OCI-LY7 (cell line): ENCODE results near the gene SPTLC2. TPM values are rescaled to one million over a fixed set of nuclear protein-coding genes. Genes with fewer than 3 reads are reported as not detected.

Experiments used
- BruUV-seq: library from RNA; stranded (reverse); fragments of 400-500 nt; replicated peaks from 2 replicates; lab custom pipeline; 2021; lab: Mats Ljungman, UMichigan
- CTCF ChIA-PET: fragments of 300-600 bp; sonication (Branson Sonifier 250); formaldehyde crosslinking; loops from one replicate; lab custom pipeline; 2022; ENCODE audit warnings: antibody characterized with exemption; ENCODE audit not compliant: unreplicated experiment; lab: Charles Lee
- POLR2A ChIA-PET: fragments of 300-600 bp; sonication (Branson Sonifier 250); formaldehyde crosslinking; loops from one replicate; lab custom pipeline; 2022; ENCODE audit warnings: antibody characterized with exemption; lab: Charles Lee
- DNase-seq: peaks from one replicate; pipeline ENCODE4 v3.0.0-alpha.2; 2015; ENCODE audit warnings: low spot score
- H2AFZ ChIP-seq: fragments of 200-600 bp; sonication (generic), shearing (Covaris generic); 2 replicates; pipeline ENCODE4 v1.6.1; 2014; ENCODE audit warnings: mild to moderate bottlenecking, antibody characterized with exemption, low read length, moderate library complexity
- H3K27ac ChIP-seq: fragments of 200-600 bp; sonication (generic); 2 replicates; pipeline ENCODE4 v1.5.1; 2014; ENCODE audit warnings: mixed run types, low read depth, mild to moderate bottlenecking, moderate library complexity, low read length, inconsistent platforms; ENCODE audit not compliant: poor library complexity, severe bottlenecking
- H3K36me3 ChIP-seq: fragments of 200-600 bp; sonication (generic); 2 replicates; pipeline ENCODE4 v1.6.1; 2014; ENCODE audit warnings: mild to moderate bottlenecking, antibody characterized with exemption, low read length, moderate library complexity, mixed read lengths; ENCODE audit not compliant: insufficient read depth
- H3K4me1 ChIP-seq: fragments of 200-600 bp; sonication (generic); 2 replicates; pipeline ENCODE4 v1.5.1; 2014; ENCODE audit warnings: mild to moderate bottlenecking, low read length; ENCODE audit not compliant: insufficient read depth, poor library complexity, severe bottlenecking
- H3K4me2 ChIP-seq: fragments of 200-600 bp; sonication (generic); 2 replicates; pipeline ENCODE4 v1.6.1; 2014; ENCODE audit warnings: mild to moderate bottlenecking, low read length
- H3K4me3 ChIP-seq: fragments of 200-600 bp; sonication (generic); 2 replicates; pipeline ENCODE4 v1.5.1; 2014; ENCODE audit warnings: mild to moderate bottlenecking, low read depth, low read length; ENCODE audit not compliant: poor library complexity, severe bottlenecking
- H3K79me2 ChIP-seq: fragments of 200-600 bp; sonication (generic); 2 replicates; pipeline ENCODE4 v1.6.1; 2016; ENCODE audit warnings: low read depth, mild to moderate bottlenecking, low read length, moderate library complexity, mixed read lengths; ENCODE audit not compliant: insufficient read depth
- H3K9me2 ChIP-seq: fragments of 200-600 bp; sonication (generic); 2 replicates; pipeline ENCODE4 v1.6.1; 2016; ENCODE audit warnings: mild to moderate bottlenecking, low read length, mixed read lengths; ENCODE audit not compliant: insufficient read depth
- H3K9me3 ChIP-seq: fragments of 200-600 bp; sonication (generic); 2 replicates; pipeline ENCODE4 v1.6.1; 2014; ENCODE audit warnings: mild to moderate bottlenecking, mixed run types, low read length, mixed read lengths
- H4K20me1 ChIP-seq: fragments of 200-600 bp; sonication (generic); 2 replicates; pipeline ENCODE4 v1.6.1; 2014; ENCODE audit warnings: mild to moderate bottlenecking, antibody characterized with exemption, low read length, moderate library complexity, mixed read lengths; ENCODE audit not compliant: insufficient read depth
- EZH2phosphoT487 ChIP-seq: fragments of 200-600 bp; sonication (generic); IDR thresholded peaks from 2 replicates; pipeline ENCODE4 v1.6.1; 2018; ENCODE audit warnings: low read depth, borderline replicate concordance, mild to moderate bottlenecking, mixed run types, antibody characterized with exemption, low read length, moderate library complexity, mixed read lengths
- intact Hi-C: fragments of 100-400 bp; cut with micrococcal nuclease; formaldehyde crosslinking; loops from one replicate; pipeline ENCODE4 v1.10.0; 2022; ENCODE audit not compliant: unreplicated experiment
- total RNA-seq, 2 experiments: library from RNA; depleted of rRNA in 1 of 2; stranded (reverse); fragments of >200 nt in 1 of 2; shearing (Covaris generic) in 1 of 2; gene quantifications; 2 replicates each; pipeline ENCODE4 v1.2.3, GENCODE V29; 2014 to 2022
- TF ChIP-seq, protein P1 (sequence below): fragments of 200-600 bp; sonication (generic); conservative IDR thresholded peaks from 2 replicates; pipeline ENCODE4 v1.5.1; 2014; ENCODE audit warnings: mild to moderate bottlenecking, antibody characterized with exemption, low read length, moderate library complexity, mixed read lengths

SPTLC2 gene
- total RNA-seq, 2 experiments from 2014 or later: 14.7 to 45.1 TPM

DNA sequence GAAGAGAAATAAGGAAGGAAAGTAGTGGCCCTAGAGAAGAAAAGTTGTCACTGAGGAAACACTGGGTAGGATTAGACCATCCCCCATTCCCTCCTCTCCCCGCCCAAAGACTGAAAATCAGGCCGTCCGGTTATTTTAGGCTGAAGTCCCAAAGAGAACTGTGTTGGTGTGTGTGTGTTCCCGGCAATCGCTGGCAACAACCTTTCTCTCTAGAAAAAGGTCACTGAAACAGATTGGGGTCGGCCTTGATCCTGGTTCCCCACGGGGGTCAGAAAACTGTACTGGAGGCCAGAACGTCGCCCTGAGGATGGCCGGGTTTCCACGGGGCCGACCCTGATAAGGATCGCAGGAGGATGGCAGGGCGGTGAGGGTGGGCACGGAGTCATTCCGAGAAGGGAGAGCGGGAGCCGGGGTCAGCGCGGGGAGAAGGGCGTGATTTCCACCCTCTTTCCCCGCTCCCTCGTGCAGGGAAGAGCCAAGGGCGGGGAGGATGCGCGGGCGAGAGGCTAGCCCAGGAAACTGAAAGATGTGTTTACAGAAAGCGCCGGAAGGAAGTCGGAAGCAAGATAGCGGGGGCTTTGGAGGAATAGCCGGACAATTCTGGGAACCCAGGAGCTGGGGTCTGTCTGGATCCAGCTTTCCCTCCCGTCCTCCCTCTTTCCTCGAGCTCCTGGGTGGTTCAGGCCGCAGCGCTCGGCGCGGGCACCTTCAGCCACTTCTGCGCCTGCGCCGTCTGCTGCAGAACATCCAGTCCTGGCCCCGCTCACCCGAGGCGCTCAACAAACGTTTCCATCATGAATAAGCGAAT, 25.3 kb upstream of the SPTLC2 start:
- TF ChIP-seq, protein P1, sequence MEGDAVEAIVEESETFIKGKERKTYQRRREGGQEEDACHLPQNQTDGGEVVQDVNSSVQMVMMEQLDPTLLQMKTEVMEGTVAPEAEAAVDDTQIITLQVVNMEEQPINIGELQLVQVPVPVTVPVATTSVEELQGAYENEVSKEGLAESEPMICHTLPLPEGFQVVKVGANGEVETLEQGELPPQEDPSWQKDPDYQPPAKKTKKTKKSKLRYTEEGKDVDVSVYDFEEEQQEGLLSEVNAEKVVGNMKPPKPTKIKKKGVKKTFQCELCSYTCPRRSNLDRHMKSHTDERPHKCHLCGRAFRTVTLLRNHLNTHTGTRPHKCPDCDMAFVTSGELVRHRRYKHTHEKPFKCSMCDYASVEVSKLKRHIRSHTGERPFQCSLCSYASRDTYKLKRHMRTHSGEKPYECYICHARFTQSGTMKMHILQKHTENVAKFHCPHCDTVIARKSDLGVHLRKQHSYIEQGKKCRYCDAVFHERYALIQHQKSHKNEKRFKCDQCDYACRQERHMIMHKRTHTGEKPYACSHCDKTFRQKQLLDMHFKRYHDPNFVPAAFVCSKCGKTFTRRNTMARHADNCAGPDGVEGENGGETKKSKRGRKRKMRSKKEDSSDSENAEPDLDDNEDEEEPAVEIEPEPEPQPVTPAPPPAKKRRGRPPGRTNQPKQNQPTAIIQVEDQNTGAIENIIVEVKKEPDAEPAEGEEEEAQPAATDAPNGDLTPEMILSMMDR: no peak
- TF ChIP-seq EZH2phosphoT487: no peak
- intact Hi-C loops: no loop called here
- Histone ChIP-seq H3K9me2 (no peaks in the 10 kb centered on the region), H4K20me1 (no peaks in the 10 kb centered on the region), H3K4me3 (no peak overlapping the region), H3K27ac (no peak overlapping the region), H3K9me3 (no peaks in the 10 kb centered on the region), H3K36me3 (no peaks in the 10 kb centered on the region), H2AFZ (peak overlapping the region; percentile 79), H3K79me2 (no peaks in the 10 kb centered on the region), H3K4me2 (peak overlapping the region; percentile 28; the same call in 1 of the 2 replicates), H3K4me1 (peaks cover 13% of the 10 kb centered on the region)
- no TSS peak for BruUV-seq
- no peak for DNase-seq
- ChIA-PET POLR2A (interaction anchor here (1.0 to 1.1 kb wide), 2 partner anchors 10 kb away, joined by 4 read pairs; no protein-coding TSS in a partner anchor), CTCF (no interaction called here)

DNA sequence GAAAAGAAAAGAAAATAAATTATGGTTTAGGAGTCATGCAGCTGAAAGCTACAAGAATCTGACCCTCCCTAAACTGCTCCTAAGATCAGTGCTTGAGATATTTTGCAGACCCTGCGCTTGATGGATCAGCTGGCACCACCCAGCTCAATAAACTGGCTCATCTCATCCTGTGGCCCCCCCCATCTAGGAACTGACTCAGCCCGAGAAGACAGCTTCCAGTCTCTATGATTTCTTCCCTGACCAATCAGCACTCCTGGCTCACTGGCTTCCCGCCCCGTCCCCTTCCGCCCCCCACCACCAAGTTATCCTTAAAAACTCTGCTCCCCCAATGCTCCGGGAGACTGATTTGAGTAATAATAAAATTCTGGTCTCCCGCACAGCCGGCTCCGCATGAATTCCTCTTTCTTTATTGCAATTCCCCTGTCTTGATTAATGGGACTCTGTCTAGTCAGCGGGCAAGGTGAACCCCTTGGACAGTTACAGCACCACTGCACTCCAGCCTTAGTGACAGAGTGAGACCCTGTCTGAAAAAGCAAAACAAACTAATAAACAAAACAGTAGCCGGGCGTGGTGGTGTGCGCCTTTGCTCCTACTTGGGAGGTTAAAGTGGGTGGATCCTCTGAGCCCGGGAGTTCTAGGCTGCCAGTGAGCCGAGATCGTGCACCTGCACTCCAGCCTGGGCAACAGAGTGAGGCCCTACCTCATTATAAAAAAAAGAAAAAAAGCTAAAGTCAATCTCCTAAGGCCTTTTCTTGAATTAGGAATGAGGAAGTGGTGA, 24.5 kb upstream of the SPTLC2 start:
- H3K4me1 ChIP-seq: peaks cover 13% of the 10 kb centered on the region
- no peaks in the 10 kb centered on the region for H4K20me1 ChIP-seq
- ChIA-PET CTCF (no interaction called here), POLR2A (interaction anchor here (0.6 to 1.1 kb wide), 6 partner anchors 9 to 314 kb away, joined by 3 to 8 read pairs (median 4); no protein-coding TSS in a partner anchor)
- no TSS peak for BruUV-seq
- no peak for TF ChIP-seq EZH2phosphoT487
- TF ChIP-seq, protein P1: no peak
- no peaks in the 10 kb centered on the region for H3K9me2 ChIP-seq
- H3K4me3 ChIP-seq: no peak overlapping the region
- peak; percentile 12 for DNase-seq
- peak overlapping the region; percentile 28; the same call in 1 of the 2 replicates for H3K4me2 ChIP-seq
- intact Hi-C loops: no loop called here
- H2AFZ ChIP-seq: peak overlapping the region; percentile 79
- H3K27ac ChIP-seq: no peak overlapping the region
- H3K79me2 ChIP-seq: no peaks in the 10 kb centered on the region
- H3K36me3 ChIP-seq: no peaks in the 10 kb centered on the region
- no peaks in the 10 kb centered on the region for H3K9me3 ChIP-seq
